Gastroesophageal sphincter (tissue), 3 donors: ENCODE measurements around the gene HOXA5.

Experiments
- CTCF ChIP-seq, 4 experiments: fragments of 200-600 bp in 2 of 4; fragments of 450-650 bp in 2 of 4; sonication (generic) in 1 of 4; IDR thresholded peaks; one replicate each; pipeline ENCODE4 v1.5.1; 2017 to 2019; ENCODE audit warnings: antibody characterized with exemption in 4 of 4, mild to moderate bottlenecking in 2 of 4, moderate library complexity in 2 of 4
- EP300 ChIP-seq: sonication (generic); formaldehyde crosslinking; IDR thresholded peaks from one replicate; pipeline ENCODE4 v1.6.1; 2017; ENCODE audit warnings: antibody characterized with exemption, mild to moderate bottlenecking
- POLR2A ChIP-seq, 2 donors: fragments of 450-650 bp; IDR thresholded peaks; one replicate each; pipeline ENCODE4 v1.6.1; 2017; ENCODE audit warnings: antibody characterized with exemption in 2 of 2, mild to moderate bottlenecking in 2 of 2, moderate library complexity in 1 of 2
- POLR2AphosphoS5 ChIP-seq: sonication (generic); formaldehyde crosslinking; IDR thresholded peaks from one replicate; pipeline ENCODE4 v1.6.1; 2017; ENCODE audit warnings: antibody characterized with exemption

- no peak for TF ChIP-seq CTCF (IDR thresholded peaks at IDR 0.05)
- no peak for TF ChIP-seq EP300
- no peak for TF ChIP-seq POLR2A (IDR thresholded peaks at IDR 0.05)
- TF ChIP-seq POLR2AphosphoS5 = no peak
Measured at GRCh38 chr7:27154369-27154768, 10.9 kb upstream of the HOXA5 start.
